Inflammatory macrophage treated with lipopolysaccharide for 1 hour (primary cell): Measurements from ENCODE around the gene CHRM1.

ENCODE experiments used
- DNase-seq, 2 donors: peaks; one replicate each; pipeline ENCODE4 v3.0.0-alpha.2; 2020 to 2022

The CHRM1 gene

DNA sequence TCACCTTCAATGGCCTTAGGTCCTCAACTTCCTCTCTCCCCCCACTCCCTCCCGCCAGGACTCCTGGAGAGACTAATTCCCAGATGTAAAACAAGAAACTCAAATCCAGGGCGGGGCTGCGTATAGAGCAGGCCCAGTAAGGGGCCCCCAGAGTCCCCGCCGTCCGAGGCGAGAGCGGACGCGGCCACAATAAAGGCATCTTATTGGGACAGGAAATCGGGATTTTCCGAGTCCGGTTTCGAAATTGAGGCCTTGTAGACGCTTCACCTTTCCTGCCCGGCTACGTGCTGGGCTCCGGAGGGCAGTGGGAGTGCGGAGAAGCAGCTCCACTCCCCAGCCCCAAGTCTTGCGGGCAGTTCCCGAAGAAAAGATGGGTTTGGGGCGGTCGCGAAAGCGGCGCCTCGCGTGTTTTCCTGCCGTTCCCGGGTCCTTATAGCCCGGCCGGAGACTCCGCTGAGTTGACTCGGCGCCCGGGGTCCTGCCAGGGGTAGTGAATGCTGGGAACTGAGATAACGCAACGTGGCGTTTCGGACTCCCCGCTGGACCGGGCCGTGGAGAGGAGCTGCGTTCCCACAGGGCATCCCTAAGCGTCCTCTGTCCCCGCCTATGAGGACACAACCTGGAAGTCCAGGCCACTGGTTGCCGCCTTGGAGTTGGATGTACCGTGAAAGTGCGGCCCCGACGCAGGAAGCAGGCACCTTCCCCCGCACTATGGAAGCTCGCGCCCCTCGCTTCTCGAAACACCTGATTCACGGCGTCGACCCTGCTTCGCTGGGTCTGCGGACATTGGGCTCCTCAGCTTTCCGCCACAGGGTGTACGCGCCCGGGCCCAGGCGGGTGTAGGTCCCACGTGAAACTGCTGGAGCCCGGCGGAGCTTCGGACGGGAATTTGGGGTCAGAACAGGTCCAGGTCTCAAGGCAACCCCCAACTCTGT lies 4.8 kb upstream of the CHRM1 start:
- DNase-seq, result no peak

DNA sequence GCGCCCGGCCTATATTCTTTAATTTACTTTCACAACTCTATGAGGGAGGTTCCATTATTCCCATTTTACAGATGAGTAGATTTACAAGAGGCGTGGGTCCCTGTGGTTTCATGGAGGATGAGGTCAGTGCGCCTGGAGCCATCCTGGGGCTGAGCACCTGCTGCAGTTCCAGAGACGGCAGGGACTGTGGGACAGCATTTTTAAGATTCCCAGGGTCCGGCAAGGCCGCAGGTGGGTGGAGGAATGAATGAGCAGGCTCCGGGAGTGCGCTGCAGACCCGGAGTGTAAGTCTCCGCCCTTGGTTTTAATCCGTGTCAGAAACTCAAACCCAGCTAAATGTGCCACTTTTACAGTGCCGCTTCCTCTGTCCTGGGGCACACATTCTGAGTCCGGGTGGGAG lies 4.1 kb upstream of the CHRM1 start:
- DNase-seq, result no peak

- DNase-seq, result no peak
Observed at GRCh38 chr11:62923601-62924411, 2.6 kb upstream of the CHRM1 start.

GRCh38 chr11:62922653-62923431 lies 1.7 kb upstream of the CHRM1 start:
- DNase-seq, result peak in 1 of 2 donors; percentile 10

DNA sequence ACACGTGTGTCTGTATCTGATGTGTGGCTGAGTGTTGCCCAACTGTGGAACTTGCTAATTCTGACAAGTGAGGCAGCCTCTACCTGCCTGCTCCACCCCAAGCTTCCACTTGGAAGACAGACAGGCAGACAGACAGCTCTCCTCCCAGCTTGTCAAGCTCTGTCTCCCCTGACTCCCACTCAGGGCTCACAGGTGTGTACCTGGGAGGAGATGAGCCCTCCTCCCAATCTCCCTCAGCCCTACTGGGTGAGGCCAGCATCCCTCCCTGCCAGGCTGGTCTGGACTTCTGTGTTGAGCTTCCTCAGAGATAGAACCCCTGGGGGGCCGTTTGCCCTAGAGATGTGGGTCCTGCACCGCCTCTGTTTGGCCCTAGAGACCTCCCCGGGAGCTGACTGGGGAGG lies 1.0 kb upstream of the CHRM1 start:
- no peak for DNase-seq

- no peak for DNase-seq
Observed at GRCh38 chr11:62921573-62922188, 518 bp upstream of the CHRM1 start.

DNA sequence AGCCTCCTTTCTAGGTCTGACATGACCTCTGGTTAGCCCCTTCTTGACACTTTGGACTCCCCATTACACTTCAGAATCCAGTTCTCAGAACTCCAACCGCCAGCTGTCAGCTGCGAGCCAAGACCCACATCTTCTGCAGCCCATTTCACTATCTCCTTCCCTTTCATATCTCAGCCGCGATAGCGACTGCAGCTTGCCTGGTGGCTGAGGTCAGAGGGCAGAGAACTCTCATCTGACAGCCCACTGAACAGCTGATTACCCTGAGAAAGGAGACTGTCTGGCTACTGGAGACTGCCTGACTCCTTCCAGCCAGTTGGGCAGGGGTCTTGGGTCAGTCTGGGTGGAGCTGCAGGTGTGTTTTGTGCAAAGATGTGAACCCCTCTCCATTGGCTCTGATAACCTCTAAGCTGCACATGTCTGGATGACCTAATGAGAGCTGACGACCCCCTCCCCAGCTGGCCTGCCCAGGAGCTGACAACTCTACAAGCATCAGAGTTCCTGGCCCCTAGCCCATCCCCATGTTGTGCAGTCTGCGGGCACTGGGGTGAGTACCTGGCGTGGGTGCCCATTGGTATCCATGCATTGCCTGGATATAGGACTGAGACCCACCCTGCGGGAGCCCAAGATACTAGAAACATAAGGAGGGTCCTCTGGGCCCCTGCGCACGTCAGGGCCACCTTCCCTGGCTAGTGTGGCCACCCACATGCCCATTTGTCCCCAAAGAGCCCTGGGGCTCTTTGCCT lies 1.1 kb downstream of the CHRM1 start:
- no peak for DNase-seq

DNA sequence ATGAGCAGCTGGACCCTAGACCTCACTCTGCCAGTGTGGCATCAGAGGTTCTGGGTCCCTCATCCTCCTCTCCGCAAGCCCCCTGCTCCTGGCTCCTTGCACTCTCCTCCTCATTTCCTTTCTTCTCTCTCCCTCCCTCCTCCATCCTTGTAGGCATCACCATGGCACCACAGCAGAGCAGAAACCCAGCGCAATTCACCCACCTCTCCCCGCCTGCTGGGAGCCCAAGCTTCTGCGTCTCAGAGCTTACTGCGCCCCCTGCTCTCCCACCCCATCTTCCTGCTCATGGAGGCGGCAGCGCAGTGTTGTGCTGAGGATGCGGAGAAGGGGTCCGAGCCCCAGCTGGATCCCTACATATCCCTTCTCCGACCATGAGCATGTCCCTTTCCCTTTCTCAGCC lies 1.7 kb downstream of the CHRM1 start:
- no peak for DNase-seq

DNA sequence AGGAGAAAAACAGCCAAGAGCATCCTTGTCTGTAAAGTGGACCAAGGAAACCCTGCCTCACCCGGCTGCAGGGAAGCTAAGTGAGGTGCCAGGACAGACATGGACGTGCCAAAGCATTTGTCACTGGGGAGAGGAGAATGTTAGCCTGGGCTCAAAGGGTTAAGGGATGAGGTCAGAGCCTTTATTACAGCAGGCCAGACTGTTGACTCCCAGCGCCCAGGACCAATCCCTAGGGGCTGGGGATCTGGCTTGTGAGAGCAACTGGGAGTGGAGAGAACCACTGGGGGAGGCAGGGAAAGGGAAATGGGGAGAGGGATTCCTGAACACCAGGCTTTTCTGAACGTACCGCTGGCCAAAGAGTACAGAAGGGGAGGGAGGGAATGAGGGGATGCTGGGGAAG lies 2.6 kb downstream of the CHRM1 start:
- no peak for DNase-seq

DNA sequence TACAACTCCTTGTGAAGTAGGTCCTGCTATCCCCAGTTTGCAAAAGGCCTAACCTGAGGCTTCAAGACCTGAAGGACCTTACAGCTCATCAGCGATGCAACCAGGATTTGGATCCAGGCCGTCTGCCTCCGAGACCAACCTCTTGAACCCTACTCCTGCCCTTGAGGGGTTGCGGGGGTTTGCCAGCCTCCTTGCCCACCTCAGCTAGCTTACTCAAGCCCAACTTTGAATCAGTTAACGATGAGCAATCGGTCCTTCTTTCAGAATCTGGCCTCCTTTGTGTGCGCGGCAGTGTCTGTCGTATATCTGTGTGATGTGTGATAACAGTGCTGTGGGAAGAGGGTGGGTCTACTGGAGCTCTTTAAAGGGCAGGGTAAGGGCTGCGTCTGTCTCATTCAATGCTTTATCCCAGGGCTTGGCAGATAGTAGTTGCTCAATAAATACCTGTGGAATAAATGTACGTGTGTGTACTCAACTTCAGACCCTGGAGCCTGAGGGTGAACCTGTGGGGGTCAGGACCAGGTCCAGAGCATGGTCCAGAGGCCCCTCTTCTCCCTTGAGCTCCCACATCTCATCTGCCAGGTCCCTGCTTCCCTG lies 3.2 kb downstream of the CHRM1 start:
- no peak for DNase-seq

DNA sequence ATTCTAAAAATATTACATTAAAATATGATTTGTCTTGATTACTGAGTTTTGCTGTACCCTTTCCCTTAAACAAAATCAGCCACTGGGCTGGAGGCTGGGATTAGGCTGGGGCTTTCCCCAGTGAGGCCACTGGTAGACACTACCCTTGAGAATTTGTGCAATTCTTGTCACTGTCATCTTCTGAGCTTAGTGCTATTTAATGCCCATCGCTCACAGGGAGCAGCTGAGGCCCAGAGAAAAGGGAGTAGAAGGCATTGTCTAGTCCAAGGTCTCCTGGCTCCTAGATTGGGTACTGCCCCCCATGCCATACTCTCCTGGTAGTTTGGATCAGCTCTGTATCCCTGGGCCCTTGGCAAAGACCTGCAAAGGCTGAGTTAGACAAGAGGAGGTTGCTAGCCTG lies 6.7 kb downstream of the CHRM1 start:
- DNase-seq, result peak in 1 of 2 donors; percentile 25

DNA sequence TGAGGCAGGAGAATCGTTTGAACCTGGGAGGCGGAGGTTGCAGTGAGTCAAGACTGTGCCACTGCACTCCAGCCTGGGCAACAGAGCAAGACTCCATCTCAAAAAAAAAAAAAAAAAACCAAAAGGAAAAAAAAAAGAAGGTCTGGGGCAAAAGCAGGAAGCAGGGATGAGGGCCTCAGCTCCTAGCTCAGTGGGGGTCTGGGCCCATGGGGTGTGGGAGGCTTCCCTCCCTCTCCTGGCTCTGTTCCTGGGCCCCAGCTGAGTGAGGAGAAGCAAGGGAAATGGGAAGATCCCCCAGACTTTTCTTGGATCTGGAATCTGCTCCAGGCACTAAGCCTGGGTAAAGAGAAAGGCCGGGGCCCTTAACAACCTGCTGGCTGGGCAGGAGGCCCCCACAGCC lies 8.9 kb downstream of the CHRM1 start:
- no peak for DNase-seq

- no peak for DNase-seq
Observed at GRCh38 chr11:62911137-62912130, 9.7 kb downstream of the CHRM1 start.

DNA sequence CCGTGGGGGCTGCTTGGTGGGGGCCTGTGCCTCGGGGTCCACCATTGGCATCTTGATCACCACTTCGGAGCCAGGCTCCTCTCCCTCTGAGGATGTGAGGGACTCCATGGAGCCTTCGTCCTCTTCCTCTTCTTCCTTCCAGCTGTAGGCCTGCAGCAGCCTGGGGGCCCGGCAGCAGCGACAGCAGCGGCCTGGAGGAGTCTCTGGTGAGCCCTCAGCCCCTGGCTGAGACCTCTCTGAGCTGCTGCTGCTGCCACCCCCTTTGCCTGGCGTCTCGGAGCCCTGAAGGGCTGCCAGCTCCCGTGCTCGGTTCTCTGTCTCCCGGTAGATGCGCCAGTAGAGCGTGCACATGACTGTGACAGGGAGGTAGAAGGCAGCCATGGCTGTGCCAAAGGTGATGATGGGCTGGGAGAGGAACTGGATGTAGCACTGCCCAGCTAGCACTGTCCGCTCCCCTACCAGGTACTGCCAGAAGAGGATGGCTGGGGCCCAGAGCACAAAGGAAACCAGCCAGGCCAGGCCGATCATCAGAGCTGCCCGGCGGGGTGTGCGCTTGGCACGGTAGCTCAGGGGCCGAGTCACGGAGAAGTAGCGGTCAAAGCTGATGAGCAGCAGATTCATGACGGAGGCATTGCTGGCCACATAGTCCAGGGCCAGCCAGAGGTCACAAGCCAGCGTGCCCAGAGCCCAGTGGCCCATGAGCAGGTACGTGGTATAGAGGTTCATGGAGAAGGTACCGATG lies 10.9 kb downstream of the CHRM1 start:
- no peak for DNase-seq

DNA sequence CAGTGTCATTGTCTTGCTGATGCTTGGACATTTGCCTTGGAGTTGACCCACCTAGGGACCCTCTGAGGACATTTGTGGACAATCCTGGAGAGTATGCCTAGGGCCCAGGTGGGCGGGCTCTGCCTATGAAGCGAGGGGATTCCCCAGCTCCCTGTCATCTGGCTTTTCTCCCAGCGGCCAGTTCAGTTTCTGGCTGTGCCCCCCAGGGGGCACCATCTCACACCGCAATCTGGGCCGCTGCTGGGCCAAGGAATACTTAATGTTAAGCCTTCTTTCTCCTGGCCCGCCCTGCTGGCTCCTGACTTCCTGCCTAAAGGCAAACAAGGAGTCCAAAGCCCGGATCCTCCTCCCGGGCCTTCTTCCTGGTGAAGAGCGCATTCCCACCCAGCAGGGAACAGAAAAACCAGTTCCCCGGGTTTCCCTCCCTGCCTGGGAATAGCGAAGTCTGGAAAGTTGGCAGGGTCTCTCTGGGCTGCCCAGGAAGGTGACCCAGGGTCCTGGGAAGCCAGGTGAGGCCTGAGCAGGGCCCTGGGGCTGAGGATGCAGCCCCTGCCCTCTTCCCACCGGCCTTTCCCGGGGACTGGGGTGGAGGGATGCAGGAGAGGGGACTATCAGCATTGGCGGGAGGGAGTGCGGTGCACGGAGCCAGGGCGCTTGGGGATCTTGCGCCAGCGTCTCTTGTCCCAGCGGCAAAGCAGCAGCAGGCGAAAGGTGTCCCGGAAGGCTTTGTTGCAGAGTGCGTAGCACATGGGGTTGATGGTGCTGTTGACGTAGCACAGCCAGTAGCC lies 11.9 kb downstream of the CHRM1 start:
- peak; percentile 37 to 39 for DNase-seq

DNA sequence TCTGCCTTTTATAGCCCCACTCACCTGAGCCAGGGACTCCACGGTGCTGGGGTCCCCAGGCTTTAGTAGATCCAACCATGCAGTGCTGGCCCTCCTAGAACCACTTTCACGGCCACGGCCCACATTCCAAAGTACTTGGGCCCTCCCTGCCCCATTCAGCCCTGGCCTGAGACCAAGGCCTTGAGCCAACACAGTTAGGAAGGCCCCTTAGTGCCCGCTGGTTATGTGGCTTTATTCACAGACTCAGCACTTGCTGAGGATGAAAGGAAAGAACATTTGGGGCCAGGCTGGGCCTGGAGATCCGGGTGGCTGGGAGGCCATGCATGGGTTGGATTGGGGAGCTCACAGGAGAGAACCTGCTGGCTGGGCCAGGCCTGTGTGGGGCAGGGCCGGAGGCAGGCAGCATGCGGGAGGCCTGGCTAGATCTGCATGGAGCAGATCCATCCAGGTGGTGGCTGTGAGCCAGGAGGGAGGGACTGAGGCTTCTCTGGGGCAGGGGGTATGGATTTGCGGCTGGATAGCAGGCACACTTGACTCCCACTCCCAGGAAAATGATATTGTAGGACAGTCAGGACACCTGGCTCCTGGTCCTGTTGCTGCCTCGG lies 12.6 kb downstream of the CHRM1 start:
- no peak for DNase-seq

DNA sequence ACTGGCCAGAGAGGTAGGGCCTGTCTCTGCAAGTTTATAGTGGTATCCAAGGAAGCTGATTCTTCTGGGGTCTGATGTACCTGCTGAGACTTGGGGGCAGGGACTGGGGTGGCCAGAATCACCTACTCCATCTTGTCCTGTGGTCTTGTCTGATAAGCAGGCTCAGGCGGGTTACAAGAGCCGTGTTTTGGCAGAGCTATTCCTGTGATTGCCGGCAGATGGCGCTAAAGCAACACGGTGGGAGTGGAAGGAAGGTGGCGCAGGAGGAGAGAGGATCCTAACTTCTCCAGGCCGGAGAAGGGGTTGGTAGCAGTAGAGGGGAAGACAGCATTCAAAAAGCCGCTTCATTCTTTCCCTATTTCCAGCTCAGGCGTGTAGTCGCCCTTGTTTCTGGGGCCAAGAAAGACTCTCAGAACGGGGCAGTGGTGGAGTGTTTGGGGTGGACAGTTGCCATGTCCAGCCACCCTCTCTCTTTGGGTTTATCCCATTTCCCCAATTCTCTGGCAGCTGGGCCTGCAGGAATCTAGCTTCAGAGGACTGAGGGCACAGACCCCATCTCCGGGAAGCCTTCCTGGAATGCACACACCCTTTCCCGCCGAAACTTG lies 15.1 kb downstream of the CHRM1 start:
- DNase-seq, result peak; percentile 61 to 98

DNA sequence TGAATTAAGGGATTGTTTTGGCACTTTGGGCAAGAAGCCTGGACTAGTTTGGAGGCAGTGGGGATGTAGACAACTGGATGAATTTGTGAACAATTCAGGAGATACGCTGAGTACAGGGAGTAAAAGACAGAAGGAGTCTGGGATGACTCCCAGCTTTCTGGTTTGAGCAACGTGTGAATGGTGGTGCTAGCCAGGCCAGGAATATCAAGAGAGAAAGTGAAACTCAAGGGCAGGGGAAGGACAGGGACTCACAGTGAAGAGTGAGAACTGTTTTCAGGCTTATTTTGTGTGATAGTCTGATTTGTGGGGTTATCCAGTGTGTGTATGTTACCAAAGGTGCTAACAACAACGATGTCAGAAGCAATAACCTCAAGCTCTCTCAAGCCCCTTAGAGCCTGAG lies 15.9 kb downstream of the CHRM1 start:
- DNase-seq, result no peak
